Caco-2 (cell line): ENCODE data around the gene TTLL7. TPM values are rescaled to one million over a fixed set of nuclear protein-coding genes. Genes with fewer than 3 reads are reported as not detected.

Source experiments
- BruUV-seq: library from RNA; stranded (reverse); fragments of 400-500 nt; replicated peaks from 2 replicates; lab custom pipeline; 2021; lab: Mats Ljungman, UMichigan
- CTCF ChIA-PET: fragments of 300-600 bp; sonication (Branson Sonifier 250); formaldehyde crosslinking; loops from one replicate; lab custom pipeline; 2022; ENCODE audit warnings: antibody characterized with exemption; lab: Charles Lee
- POLR2A ChIA-PET: fragments of 300-600 bp; sonication (Branson Sonifier 250); formaldehyde crosslinking; loops from one replicate; lab custom pipeline; 2022; ENCODE audit warnings: antibody characterized with exemption; lab: Charles Lee
- DNase-seq, 2 experiments: peaks; one replicate each; pipeline versions ENCODE4 v3.0.0 to v3.0.0-alpha.2; 2020 to 2022
- H3K27me3 ChIP-seq: replicated peaks from 2 replicates; pipeline ENCODE4 v1.6.0; 2011; ENCODE audit warnings: low read length; ENCODE audit not compliant: control insufficient read depth, insufficient read depth
- H3K36me3 ChIP-seq: 2 replicates; pipeline ENCODE4 v1.5.1; 2011; ENCODE audit warnings: low read length; ENCODE audit not compliant: control insufficient read depth, insufficient read depth
- H3K4me1 ChIP-seq: fragments of 250-450 bp; sonication (Bioruptor Pico); 2 replicates; pipeline ENCODE4 v1.5.1; 2020; ENCODE audit warnings: mild to moderate bottlenecking
- H3K4me3 ChIP-seq: 2 replicates; pipeline ENCODE4 v1.5.1; 2011; ENCODE audit warnings: low read depth, mild to moderate bottlenecking, control low read depth, low read length
- H3K9me3 ChIP-seq: fragments of 250-450 bp; sonication (Bioruptor Pico); 2 replicates; pipeline ENCODE4 v1.5.1; 2020; ENCODE audit warnings: mild to moderate bottlenecking, moderate library complexity
- H3K27ac Mint-ChIP-seq: one replicate; pipeline ENCODE4 v1.8.0; 2022; ENCODE audit warnings: mixed read lengths; ENCODE audit not compliant: unreplicated experiment
- H3K27me3 Mint-ChIP-seq: one replicate; pipeline ENCODE4 v1.8.0; 2022; ENCODE audit warnings: mixed read lengths; ENCODE audit not compliant: insufficient read depth, unreplicated experiment
- H3K36me3 Mint-ChIP-seq: one replicate; pipeline ENCODE4 v1.8.0; 2022; ENCODE audit warnings: mild to moderate bottlenecking, mixed read lengths; ENCODE audit not compliant: insufficient read depth, unreplicated experiment
- H3K4me1 Mint-ChIP-seq: one replicate; pipeline ENCODE4 v1.8.0; 2022; ENCODE audit warnings: low read depth, mixed read lengths; ENCODE audit not compliant: unreplicated experiment
- H3K4me3 Mint-ChIP-seq: one replicate; pipeline ENCODE4 v1.8.0; 2022; ENCODE audit warnings: mild to moderate bottlenecking, moderate library complexity, mixed read lengths; ENCODE audit not compliant: unreplicated experiment
- H3K9me3 Mint-ChIP-seq: one replicate; pipeline ENCODE4 v1.8.0; 2022; ENCODE audit warnings: mixed read lengths; ENCODE audit not compliant: unreplicated experiment
- CTCF ChIP-seq, 2 experiments: fragments of 200-600 bp in 1 of 2; IDR thresholded peaks; 1 replicate in 1 of 2; 2 replicates in 1 of 2; pipeline versions ENCODE4 v1.5.1 to v1.8.0; 2011 to 2022; ENCODE audit warnings: antibody characterized with exemption in 1 of 2, control low read depth in 1 of 2, inconsistent platforms in 1 of 2, low read depth in 1 of 2, low read length in 1 of 2, mild to moderate bottlenecking in 1 of 2, moderate library complexity in 1 of 2; ENCODE audit not compliant: insufficient read depth in 1 of 2, severe bottlenecking in 1 of 2, unreplicated experiment in 1 of 2
- intact Hi-C: fragments of 100-400 bp; cut with micrococcal nuclease; formaldehyde crosslinking; loops from one replicate; pipeline ENCODE4 v1.10.0; 2022; ENCODE audit not compliant: unreplicated experiment
- total RNA-seq: library from RNA; stranded (reverse); gene quantifications from 2 replicates; pipeline ENCODE4 v1.2.3, GENCODE V29; 2022

TTLL7 gene
- total RNA-seq, 1 experiment from 2014 or later, result 0.75 TPM

- Mint-ChIP-seq H3K36me3 (no peaks in the 10 kb centered on the region), H3K4me1 (no peaks in the 10 kb centered on the region), H3K9me3 (no peaks in the 10 kb centered on the region), H3K4me3 (peak overlapping the region; percentile 68), H3K27ac (peak overlapping the region; percentile 32), H3K27me3 (peaks cover 7% of the 10 kb centered on the region)
- Histone ChIP-seq H3K27me3 (no peaks in the 10 kb centered on the region; the same call in 1 of the 2 replicates), H3K36me3 (no peaks in the 10 kb centered on the region), H3K9me3 (no peaks in the 10 kb centered on the region), H3K4me3 (peak overlapping the region; percentile 54), H3K4me1 (no peaks in the 10 kb centered on the region)
- DNase-seq, result peak in 1 of 2 experiments; percentile 65
- CTCF ChIA-PET, result no interaction called here
- intact Hi-C loops, result loop anchor here (2.0 kb wide), 1 partner anchor 79 kb away; no protein-coding TSS in a partner anchor
- BruUV-seq, result no TSS peak
- no peak for TF ChIP-seq CTCF (IDR thresholded peaks at IDR 0.05; ENCODE audit: insufficient read depth in 1 of 2, low read depth in 1 of 2, low read length in 1 of 2, severe bottlenecking in 1 of 2, unreplicated experiment in 1 of 2)
- POLR2A ChIA-PET, result no interaction called here
Measured at GRCh38 chr1:83999316-83999819, 436 bp upstream of the TTLL7 start.

- Mint-ChIP-seq H3K4me3 (peak overlapping the region; percentile 68), H3K9me3 (no peaks in the 10 kb centered on the region), H3K36me3 (no peaks in the 10 kb centered on the region), H3K27ac (no peak overlapping the region), H3K4me1 (no peaks in the 10 kb centered on the region), H3K27me3 (peaks cover 7% of the 10 kb centered on the region)
- H3K36me3 ChIP-seq, result no peaks in the 10 kb centered on the region
- no TSS peak for BruUV-seq
- H3K27me3 ChIP-seq, result no peaks in the 10 kb centered on the region; the same call in 1 of the 2 replicates
- H3K4me3 ChIP-seq, result no peak overlapping the region
- CTCF ChIA-PET, result no interaction called here
- no peak for DNase-seq
- no peaks in the 10 kb centered on the region for H3K9me3 ChIP-seq
- intact Hi-C loops, result loop anchor here (2.0 kb wide), 1 partner anchor 81 kb away; no protein-coding TSS in a partner anchor
- TF ChIP-seq CTCF (IDR thresholded peaks at IDR 0.05; ENCODE audit: insufficient read depth in 1 of 2, low read depth in 1 of 2, low read length in 1 of 2, severe bottlenecking in 1 of 2, unreplicated experiment in 1 of 2), result no peak
- no peaks in the 10 kb centered on the region for H3K4me1 ChIP-seq
- POLR2A ChIA-PET, result no interaction called here
Measured at GRCh38 chr1:83998205-83998497, 781 bp downstream of the TTLL7 start.

- Histone ChIP-seq H3K36me3 (no peaks in the 10 kb centered on the region), H3K27me3 (no peaks in the 10 kb centered on the region; the same call in 1 of the 2 replicates), H3K4me1 (no peaks in the 10 kb centered on the region), H3K4me3 (no peak overlapping the region), H3K9me3 (no peaks in the 10 kb centered on the region)
- no peaks in the 10 kb centered on the region for H3K4me1 Mint-ChIP-seq
- intact Hi-C loops, result loop anchor here (2.0 kb wide), 1 partner anchor 81 kb away; no protein-coding TSS in a partner anchor
- POLR2A ChIA-PET, result no interaction called here
- no peak overlapping the region for H3K27ac Mint-ChIP-seq
- peaks cover 7% of the 10 kb centered on the region for H3K27me3 Mint-ChIP-seq
- DNase-seq, result no peak
- BruUV-seq, result no TSS peak
- no peak overlapping the region for H3K4me3 Mint-ChIP-seq
- no peaks in the 10 kb centered on the region for H3K36me3 Mint-ChIP-seq
- TF ChIP-seq CTCF (IDR thresholded peaks at IDR 0.05; ENCODE audit: insufficient read depth in 1 of 2, low read depth in 1 of 2, low read length in 1 of 2, severe bottlenecking in 1 of 2, unreplicated experiment in 1 of 2), result no peak
- CTCF ChIA-PET, result no interaction called here
- H3K9me3 Mint-ChIP-seq, result no peaks in the 10 kb centered on the region
Measured at GRCh38 chr1:83997631-83998030, 1.3 kb downstream of the TTLL7 start.
